ENCODE results near the gene MRFAP1L1.

Gene MRFAP1L1

GRCh38 chr4:6749340-6750171 lies 39.9 kb upstream of the MRFAP1L1 start:
- no peaks in the 10 kb centered on the region for H3K4me1 ChIP-seq (ENCODE audit: control insufficient read depth in 1 of 2, insufficient read depth in 2 of 2, low read length in 2 of 2)
- H3K27ac ChIP-seq (ENCODE audit: low read length), result no peak overlapping the region
- no peaks in the 10 kb centered on the region for H3K9me3 ChIP-seq (ENCODE audit: control insufficient read depth in 1 of 2, low read length in 2 of 2)
- no peaks in the 10 kb centered on the region for H3K36me3 ChIP-seq (ENCODE audit: control insufficient read depth in 1 of 2, insufficient read depth in 2 of 2, low read length in 2 of 2)
- no peaks in the 10 kb centered on the region for H3K27me3 ChIP-seq (ENCODE audit: low read depth, low read length)
- H3K4me3 ChIP-seq (ENCODE audit: low read depth in 1 of 2, low read length in 2 of 2), result no peak overlapping the region

GRCh38 chr4:6748286-6748685 lies 38.6 kb upstream of the MRFAP1L1 start:
- no peaks in the 10 kb centered on the region for H3K27me3 ChIP-seq (ENCODE audit: low read depth, low read length)
- no peaks in the 10 kb centered on the region for H3K9me3 ChIP-seq (ENCODE audit: control insufficient read depth in 1 of 2, low read length in 2 of 2)
- no peaks in the 10 kb centered on the region for H3K4me1 ChIP-seq (ENCODE audit: control insufficient read depth in 1 of 2, insufficient read depth in 2 of 2, low read length in 2 of 2)
- peak overlapping the region; percentile 2 for H3K27ac ChIP-seq (ENCODE audit: low read length)
- H3K4me3 ChIP-seq (ENCODE audit: low read depth in 1 of 2, low read length in 2 of 2), result no peak overlapping the region
- no peaks in the 10 kb centered on the region for H3K36me3 ChIP-seq (ENCODE audit: control insufficient read depth in 1 of 2, insufficient read depth in 2 of 2, low read length in 2 of 2)

GRCh38 chr4:6747294-6748051 lies 37.8 kb upstream of the MRFAP1L1 start:
- no peaks in the 10 kb centered on the region for H3K27me3 ChIP-seq (ENCODE audit: low read depth, low read length)
- no peaks in the 10 kb centered on the region for H3K36me3 ChIP-seq (ENCODE audit: control insufficient read depth in 1 of 2, insufficient read depth in 2 of 2, low read length in 2 of 2)
- H3K27ac ChIP-seq (ENCODE audit: low read length), result no peak overlapping the region
- no peaks in the 10 kb centered on the region for H3K4me1 ChIP-seq (ENCODE audit: control insufficient read depth in 1 of 2, insufficient read depth in 2 of 2, low read length in 2 of 2)
- no peak overlapping the region for H3K4me3 ChIP-seq (ENCODE audit: low read depth in 1 of 2, low read length in 2 of 2)
- no peaks in the 10 kb centered on the region for H3K9me3 ChIP-seq (ENCODE audit: control insufficient read depth in 1 of 2, low read length in 2 of 2)

GRCh38 chr4:6746721-6747293 lies 37.1 kb upstream of the MRFAP1L1 start:
- Histone ChIP-seq H3K4me3 (ENCODE audit: low read depth in 1 of 2, low read length in 2 of 2) (no peak overlapping the region), H3K27ac (ENCODE audit: low read length) (no peak overlapping the region), H3K9me3 (ENCODE audit: control insufficient read depth in 1 of 2, low read length in 2 of 2) (no peaks in the 10 kb centered on the region), H3K27me3 (ENCODE audit: low read depth, low read length) (no peaks in the 10 kb centered on the region), H3K36me3 (ENCODE audit: control insufficient read depth in 1 of 2, insufficient read depth in 2 of 2, low read length in 2 of 2) (no peaks in the 10 kb centered on the region), H3K4me1 (ENCODE audit: control insufficient read depth in 1 of 2, insufficient read depth in 2 of 2, low read length in 2 of 2) (no peaks in the 10 kb centered on the region)

- H3K36me3 ChIP-seq (ENCODE audit: control insufficient read depth in 1 of 2, insufficient read depth in 2 of 2, low read length in 2 of 2), result no peaks in the 10 kb centered on the region
- H3K4me3 ChIP-seq (ENCODE audit: low read depth in 1 of 2, low read length in 2 of 2), result no peak overlapping the region
- H3K9me3 ChIP-seq (ENCODE audit: control insufficient read depth in 1 of 2, low read length in 2 of 2), result no peaks in the 10 kb centered on the region
- H3K27ac ChIP-seq (ENCODE audit: low read length), result no peak overlapping the region
- H3K27me3 ChIP-seq (ENCODE audit: low read depth, low read length), result no peaks in the 10 kb centered on the region
- no peaks in the 10 kb centered on the region for H3K4me1 ChIP-seq (ENCODE audit: control insufficient read depth in 1 of 2, insufficient read depth in 2 of 2, low read length in 2 of 2)
Observed at GRCh38 chr4:6742989-6743388, 33.3 kb upstream of the MRFAP1L1 start.

- Histone ChIP-seq H3K27me3 (ENCODE audit: low read depth, low read length) (no peaks in the 10 kb centered on the region), H3K36me3 (ENCODE audit: control insufficient read depth in 1 of 2, insufficient read depth in 2 of 2, low read length in 2 of 2) (no peaks in the 10 kb centered on the region), H3K4me1 (ENCODE audit: control insufficient read depth in 1 of 2, insufficient read depth in 2 of 2, low read length in 2 of 2) (no peaks in the 10 kb centered on the region), H3K4me3 (ENCODE audit: low read depth in 1 of 2, low read length in 2 of 2) (no peak overlapping the region), H3K9me3 (ENCODE audit: control insufficient read depth in 1 of 2, low read length in 2 of 2) (no peaks in the 10 kb centered on the region), H3K27ac (ENCODE audit: low read length) (no peak overlapping the region)
Observed at GRCh38 chr4:6742507-6742906, 32.8 kb upstream of the MRFAP1L1 start.

- no peaks in the 10 kb centered on the region for H3K4me1 ChIP-seq (ENCODE audit: control insufficient read depth in 1 of 2, insufficient read depth in 2 of 2, low read length in 2 of 2)
Observed at GRCh38 chr4:6740347-6740746, 30.7 kb upstream of the MRFAP1L1 start.

GRCh38 chr4:6739920-6740319 lies 30.3 kb upstream of the MRFAP1L1 start:
- no peak overlapping the region for H3K27ac ChIP-seq (ENCODE audit: low read length)
- no peaks in the 10 kb centered on the region for H3K27me3 ChIP-seq (ENCODE audit: low read depth, low read length)
- H3K36me3 ChIP-seq (ENCODE audit: control insufficient read depth in 1 of 2, insufficient read depth in 2 of 2, low read length in 2 of 2), result no peaks in the 10 kb centered on the region
- H3K4me3 ChIP-seq (ENCODE audit: low read depth in 1 of 2, low read length in 2 of 2), result no peak overlapping the region
- H3K4me1 ChIP-seq (ENCODE audit: control insufficient read depth in 1 of 2, insufficient read depth in 2 of 2, low read length in 2 of 2), result no peaks in the 10 kb centered on the region
- H3K9me3 ChIP-seq (ENCODE audit: control insufficient read depth in 1 of 2, low read length in 2 of 2), result no peaks in the 10 kb centered on the region

More at GRCh38 chr4:6740347-6740746, 30.7 kb upstream of the MRFAP1L1 start:
- H3K4me3 ChIP-seq (ENCODE audit: low read depth in 1 of 2, low read length in 2 of 2), result no peak overlapping the region
- H3K27ac ChIP-seq (ENCODE audit: low read length), result no peak overlapping the region
- no peaks in the 10 kb centered on the region for H3K36me3 ChIP-seq (ENCODE audit: control insufficient read depth in 1 of 2, insufficient read depth in 2 of 2, low read length in 2 of 2)
- H3K9me3 ChIP-seq (ENCODE audit: control insufficient read depth in 1 of 2, low read length in 2 of 2), result no peaks in the 10 kb centered on the region
- no peaks in the 10 kb centered on the region for H3K27me3 ChIP-seq (ENCODE audit: low read depth, low read length)

- Histone ChIP-seq H3K27me3 (ENCODE audit: low read depth, low read length) (no peaks in the 10 kb centered on the region), H3K27ac (ENCODE audit: low read length) (no peak overlapping the region), H3K4me3 (ENCODE audit: low read depth in 1 of 2, low read length in 2 of 2) (no peak overlapping the region), H3K36me3 (ENCODE audit: control insufficient read depth in 1 of 2, insufficient read depth in 2 of 2, low read length in 2 of 2) (no peaks in the 10 kb centered on the region), H3K4me1 (ENCODE audit: control insufficient read depth in 1 of 2, insufficient read depth in 2 of 2, low read length in 2 of 2) (peaks cover 0 to under 1% of the 10 kb centered on the region in 2 donors), H3K9me3 (ENCODE audit: control insufficient read depth in 1 of 2, low read length in 2 of 2) (no peaks in the 10 kb centered on the region)
Observed at GRCh38 chr4:6734165-6734786, 24.6 kb upstream of the MRFAP1L1 start.

GRCh38 chr4:6733358-6734164 lies 23.9 kb upstream of the MRFAP1L1 start:
- H3K27me3 ChIP-seq (ENCODE audit: low read depth, low read length), result no peaks in the 10 kb centered on the region
- H3K27ac ChIP-seq (ENCODE audit: low read length), result no peak overlapping the region
- H3K9me3 ChIP-seq (ENCODE audit: control insufficient read depth in 1 of 2, low read length in 2 of 2), result no peaks in the 10 kb centered on the region
- H3K4me1 ChIP-seq (ENCODE audit: control insufficient read depth in 1 of 2, insufficient read depth in 2 of 2, low read length in 2 of 2), result peaks cover 0 to 5% of the 10 kb centered on the region in 2 donors
- H3K36me3 ChIP-seq (ENCODE audit: control insufficient read depth in 1 of 2, insufficient read depth in 2 of 2, low read length in 2 of 2), result no peaks in the 10 kb centered on the region
- H3K4me3 ChIP-seq (ENCODE audit: low read depth in 1 of 2, low read length in 2 of 2), result no peak overlapping the region

All from muscle layer of duodenum (tissue), 2 donors.